HG03025 (cell line): ENCODE data around the gene CYP1A2.
"Not testable (repeated sequence)": the region's sequence is repeated elsewhere in the genome, so short reads cannot be mapped to it uniquely, and the experiment has no call there.

ENCODE experiments used
- ATAC-seq: cut with Tn5 transposase; IDR thresholded peaks from one replicate; pipeline ENCODE4 v1.9.1; 2021; ENCODE audit warnings: mild to moderate bottlenecking, moderate library complexity; ENCODE audit not compliant: unreplicated experiment, low FRiP score

Gene CYP1A2

GRCh38 chr15:74748322-74748946, at the start of gene CYP1A2:
Gene CYP1A2 (plus strand): TSS chr15:74748845. CDS start chr15:74749739, 894 bp downstream.
- ATAC-seq: no peak

- no peak for ATAC-seq
These were observed 39.6 kb upstream of the CYP1A2 start for GRCh38 chr15:74709011-74709410.

GRCh38 chr15:74709892-74710291, 38.8 kb upstream of the CYP1A2 start:
- no peak for ATAC-seq

- no peak for ATAC-seq
These were observed 38.1 kb upstream of the CYP1A2 start for GRCh38 chr15:74710319-74711094.

GRCh38 chr15:74712311-74712710, 36.3 kb upstream of the CYP1A2 start:
- no peak for ATAC-seq

GRCh38 chr15:74716651-74717050, 32.0 kb upstream of the CYP1A2 start:
- no peak for ATAC-seq

GRCh38 chr15:74722591-74722990, 26.1 kb upstream of the CYP1A2 start:
- ATAC-seq: no peak

GRCh38 chr15:74723187-74723586, 25.5 kb upstream of the CYP1A2 start:
- ATAC-seq: no peak

- ATAC-seq: no peak
These were observed 24.8 kb upstream of the CYP1A2 start for GRCh38 chr15:74723754-74724334.

- ATAC-seq: no peak
These were observed 23.9 kb upstream of the CYP1A2 start for GRCh38 chr15:74724570-74725224.

GRCh38 chr15:74725225-74725774, 23.3 kb upstream of the CYP1A2 start, which contains the start of gene CYP1A1:
Gene CYP1A1 (minus strand): TSS chr15:74725528. CDS start chr15:74723097, 2,431 bp downstream.
- no peak for ATAC-seq

GRCh38 chr15:74725845-74726773, 22.5 kb upstream of the CYP1A2 start:
- ATAC-seq: no peak

GRCh38 chr15:74726774-74727164, 21.9 kb upstream of the CYP1A2 start:
- ATAC-seq: no peak

GRCh38 chr15:74727727-74728126, 20.9 kb upstream of the CYP1A2 start:
- no peak for ATAC-seq

GRCh38 chr15:74728699-74729098, 19.9 kb upstream of the CYP1A2 start:
- not testable (repeated sequence) for ATAC-seq

GRCh38 chr15:74729372-74729771, 19.3 kb upstream of the CYP1A2 start:
- ATAC-seq: not testable (repeated sequence)

GRCh38 chr15:74730619-74731316, 17.9 kb upstream of the CYP1A2 start:
- ATAC-seq: no peak

- ATAC-seq: no peak
These were observed 15.8 kb upstream of the CYP1A2 start for GRCh38 chr15:74732846-74733245.

GRCh38 chr15:74733269-74733668, 15.4 kb upstream of the CYP1A2 start:
- ATAC-seq: no peak
